A549 (cell line): ENCODE results near the gene RPH3AL. TPM values are rescaled to one million over a fixed set of nuclear protein-coding genes. Genes with fewer than 3 reads are reported as not detected.

ENCODE experiments used
- ATAC-seq, 2 experiments: fragments of 200-7000 bp in 1 of 2; fragments of >200 bp in 1 of 2; cut with Nextera tagmentation in 1 of 2; cut with Tn5 transposase in 1 of 2; 3 replicates each; pipeline versions ENCODE4 v1.8.0 to v1.9.1; 2018 to 2020; ENCODE audit warnings: mild to moderate bottlenecking in 1 of 2, moderate library complexity in 1 of 2
- CTCF ChIA-PET: fragments of 300-600 bp; sonication (Branson Sonifier 250); formaldehyde crosslinking; extraction: SDS; loops from one replicate; lab custom pipeline; 2021; ENCODE audit warnings: antibody characterized with exemption, inconsistent platforms; lab: Yijun Ruan, JAX
- POLR2A ChIA-PET: fragments of 350-600 bp; formaldehyde crosslinking; extraction: SDS; loops from one replicate; lab custom pipeline; 2021; ENCODE audit warnings: antibody characterized with exemption, inconsistent platforms; lab: Yijun Ruan, JAX
- DNase-seq, 2 experiments: peaks; one replicate each; pipeline versions ENCODE4 v3.0.0 to v3.0.0-alpha.2; 2011 to 2016; ENCODE audit warnings: low read depth in 1 of 2, low spot score in 1 of 2
- FAIRE-seq: peaks from 2 replicates; lab custom pipeline; 2011; peaks lifted over from hg19 to GRCh38; lab: Jason Lieb, UNC
- H3K27ac ChIP-seq, 2 experiments: fragments of >200 bp; sonication (Bioruptor Twin); formaldehyde crosslinking; 3 replicates each; pipeline ENCODE4 v1.5.1; 2016 to 2017
- H3K4me1 ChIP-seq: fragments of >200 bp; sonication (Bioruptor Twin); formaldehyde crosslinking; 3 replicates; pipeline ENCODE4 v1.6.1; 2016
- H3K4me2 ChIP-seq: fragments of >200 bp; sonication (Bioruptor Twin); formaldehyde crosslinking; 3 replicates; pipeline ENCODE4 v1.6.1; 2016
- H3K4me3 ChIP-seq: fragments of >200 bp; sonication (Bioruptor Twin); formaldehyde crosslinking; 3 replicates; pipeline ENCODE4 v1.5.1; 2016
- H3K9me3 ChIP-seq: fragments of >200 bp; sonication (Bioruptor Twin); formaldehyde crosslinking; 3 replicates; pipeline ENCODE4 v1.6.1; 2016
- BCL3 ChIP-seq: fragments of >200 bp; sonication (Bioruptor Twin); formaldehyde crosslinking; IDR thresholded peaks from 3 replicates; pipeline ENCODE4 v1.6.1; 2016
- CBX2 ChIP-seq: fragments of 200-600 bp; sonication (generic); IDR thresholded peaks from 2 replicates; pipeline ENCODE4 v1.6.1; 2016; ENCODE audit warnings: low read depth, mild to moderate bottlenecking, borderline replicate concordance
- CBX8 ChIP-seq: fragments of 200-600 bp; sonication (generic); IDR thresholded peaks from 2 replicates; pipeline ENCODE4 v1.6.1; 2016
- EHF ChIP-seq: fragments of 250-450 bp; sonication (Bioruptor Pico); IDR thresholded peaks from 2 replicates; pipeline ENCODE4 v1.5.0; 2020; ENCODE audit warnings: mild to moderate bottlenecking
- FOSL2 ChIP-seq, 2 experiments: fragments of 450-650 bp in 1 of 2; fragments of >200 bp in 1 of 2; sonication (Bioruptor Twin) in 1 of 2; formaldehyde crosslinking; IDR thresholded peaks; 2 replicates each; pipeline versions ENCODE4 v1.5.0 to v1.6.1; 2016 to 2020; ENCODE audit warnings: mild to moderate bottlenecking in 1 of 2, moderate library complexity in 1 of 2
- HOXA7 ChIP-seq: fragments of 250-450 bp; sonication (Bioruptor Pico); IDR thresholded peaks from 2 replicates; pipeline ENCODE4 v1.5.0; 2020; ENCODE audit warnings: mild to moderate bottlenecking, moderate library complexity
- JUN ChIP-seq, 2 experiments: fragments of >200 bp; sonication (Bioruptor Twin); formaldehyde crosslinking; IDR thresholded peaks; 2 replicates in 1 of 2; 3 replicates in 1 of 2; pipeline ENCODE4 v1.6.1; 2016 to 2017
- NPAS2 ChIP-seq: fragments of 250-450 bp; sonication (Bioruptor Pico); IDR thresholded peaks from 2 replicates; pipeline ENCODE4 v1.8.0; 2022; ENCODE audit warnings: mild to moderate bottlenecking, moderate library complexity, borderline replicate concordance
- POLR2A ChIP-seq: IDR thresholded peaks from 2 replicates; pipeline ENCODE4 v1.6.1; 2012; ENCODE audit warnings: mild to moderate bottlenecking, low read length
- POLR2AphosphoS2 ChIP-seq: conservative IDR thresholded peaks from 2 replicates; pipeline ENCODE4 v1.6.1; 2012; ENCODE audit warnings: low read length, improper control_type of control experiment, inconsistent platforms
- RAD21 ChIP-seq, 2 experiments: fragments of >200 bp in 1 of 2; sonication (Bioruptor Twin) in 1 of 2; formaldehyde crosslinking in 1 of 2; IDR thresholded peaks in 1 of 2; conservative IDR thresholded peaks in 1 of 2; 2 replicates in 1 of 2; 3 replicates in 1 of 2; pipeline ENCODE4 v1.6.1; 2012 to 2018; ENCODE audit warnings: inconsistent platforms in 1 of 2
- RCOR1 ChIP-seq: fragments of 150-350 bp; IDR thresholded peaks from 2 replicates; pipeline ENCODE4 v1.6.1; 2014; ENCODE audit warnings: antibody characterized with exemption, low read length, low read depth
- RFX5 ChIP-seq: fragments of 450-650 bp; IDR thresholded peaks from 2 replicates; pipeline ENCODE4 v1.7.1; 2014; ENCODE audit warnings: antibody characterized with exemption, mild to moderate bottlenecking, moderate library complexity
- RNF2 ChIP-seq: fragments of 200-600 bp; sonication (generic); IDR thresholded peaks from 2 replicates; pipeline ENCODE4 v1.6.1; 2016; ENCODE audit warnings: low read depth, mild to moderate bottlenecking, antibody characterized with exemption, moderate library complexity, borderline replicate concordance
- TFCP2L1 ChIP-seq: fragments of 250-450 bp; sonication (Bioruptor Pico); IDR thresholded peaks from 2 replicates; pipeline ENCODE4 v1.5.0; 2021; ENCODE audit warnings: mild to moderate bottlenecking
- TP53 ChIP-seq: fragments of 250-450 bp; sonication (Bioruptor Pico); IDR thresholded peaks from 2 replicates; pipeline ENCODE4 v1.5.0; 2021; ENCODE audit warnings: mild to moderate bottlenecking, moderate library complexity
- ZC3H11A ChIP-seq: fragments of 450-650 bp; IDR thresholded peaks from 2 replicates; pipeline ENCODE4 v1.6.1; 2014; ENCODE audit warnings: antibody characterized with exemption, mild to moderate bottlenecking
- ZFP36 ChIP-seq: fragments of 450-650 bp; IDR thresholded peaks from 2 replicates; pipeline ENCODE4 v1.6.1; 2014; ENCODE audit warnings: borderline replicate concordance; ENCODE audit not compliant: partially characterized antibody
- WGBS: methylation state at CpG from one replicate; pipeline ENCODE4 v1.1.6; 2017; ENCODE audit errors: missing lambda C conversion rate; 5-methylcytosine and 5-hydroxymethylcytosine counted together
- polyA plus RNA-seq, 4 experiments: library from polyadenylated mRNA; depleted of rRNA in 3 of 4; stranded (reverse); fragments of >200 nt; fragmentation: RNase III in 1 of 4; extraction: RNeasy Plus Mini Kit Qiagen cat#74134 plus additional on column Dnase treatment in 1 of 4; gene quantifications; 2 replicates in 3 of 4; 3 replicates in 1 of 4; pipeline ENCODE4 v1.2.3, GENCODE V29; 2011 to 2017
- TF ChIP-seq, protein P1 (sequence below): fragments of 150-350 bp; IDR thresholded peaks from 2 replicates; pipeline ENCODE4 v1.6.1; 2014; ENCODE audit warnings: low read depth, mild to moderate bottlenecking, low read length

RPH3AL gene
- polyA plus RNA-seq, 2 of the 4 experiments (the other 2 are of a cell fraction): 23.3 to 31.1 TPM

DNA sequence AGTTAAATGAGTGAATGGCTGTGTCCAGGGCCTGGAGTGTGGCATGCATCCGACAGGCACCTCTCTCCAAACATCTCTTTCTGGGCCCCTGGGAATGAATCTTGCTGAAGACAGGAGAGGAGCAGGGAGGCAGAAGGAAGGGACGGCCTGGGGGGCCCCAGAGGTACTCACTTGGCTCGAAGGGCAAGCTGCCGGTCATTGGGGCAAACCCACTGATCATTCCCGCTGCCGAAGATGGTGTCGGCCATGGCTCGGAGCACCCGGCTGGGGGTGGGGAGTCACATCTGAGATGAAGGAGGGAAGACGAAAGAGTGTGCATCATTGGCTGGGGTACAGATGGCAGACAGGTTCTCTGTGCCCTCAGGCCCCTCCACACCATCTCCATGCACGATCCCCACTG lies 25.3 kb downstream of the RPH3AL start:
- ChIA-PET POLR2A (no interaction called here), CTCF (interaction anchor here (0.7 to 2.1 kb wide), 4 partner anchors 18 to 182 kb away, joined by 3 to 9 read pairs (median 4); no protein-coding TSS in a partner anchor)
- ATAC-seq: no peak
- Histone ChIP-seq H3K4me2 (no peak overlapping the region), H3K4me3 (no peak overlapping the region), H3K9me3 (no peaks in the 10 kb centered on the region), H3K4me1 (no peaks in the 10 kb centered on the region), H3K27ac (no peak overlapping the region)
- DNase-seq: no peak
- no peak for TF ChIP-seq CBX2
- TF ChIP-seq, all 56 proteins: peak for 0
- FAIRE-seq: no peak
- WGBS: 89% methylated on average over 11 of the region's 11 CpGs

GRCh38 chr17:326010-326621 lies 26.5 kb downstream of the RPH3AL start:
- ChIA-PET CTCF (interaction anchor here (0.6 to 2.1 kb wide), 4 partner anchors 17 to 634 kb away, joined by 3 to 9 read pairs (median 4); no protein-coding TSS in a partner anchor), POLR2A (no interaction called here)
- Histone ChIP-seq H3K4me1 (no peaks in the 10 kb centered on the region), H3K9me3 (no peaks in the 10 kb centered on the region), H3K4me2 (no peak overlapping the region), H3K4me3 (no peak overlapping the region), H3K27ac (no peak overlapping the region)
- FAIRE-seq (no peak), DNase-seq (no peak), ATAC-seq (no peak)
- 96% methylated on average over 21 of the region's 21 CpGs for WGBS
- TF ChIP-seq RAD21 (conservative IDR thresholded peaks at IDR 0.05 in 1 of 2, IDR thresholded peaks at IDR 0.05 in 1 of 2) (no peak), POLR2A (no peak), CBX8 (no peak), FOSL2 (IDR thresholded peaks at IDR 0.05) (no peak), FOSL2 (CRISPR knock-in tag; IDR thresholded peaks at IDR 0.05) (no peak), BCL3 (no peak), ZFP36 (no peak), TFCP2L1 (CRISPR knock-in tag) (no peak), JUN (IDR thresholded peaks at IDR 0.05) (no peak), RCOR1 (no peak), TP53 (CRISPR knock-in tag) (no peak), ZC3H11A (no peak), HOXA7 (no peak), EHF (CRISPR knock-in tag) (no peak), RNF2 (no peak), NPAS2 (CRISPR knock-in tag) (no peak)
- TF ChIP-seq, protein P1, sequence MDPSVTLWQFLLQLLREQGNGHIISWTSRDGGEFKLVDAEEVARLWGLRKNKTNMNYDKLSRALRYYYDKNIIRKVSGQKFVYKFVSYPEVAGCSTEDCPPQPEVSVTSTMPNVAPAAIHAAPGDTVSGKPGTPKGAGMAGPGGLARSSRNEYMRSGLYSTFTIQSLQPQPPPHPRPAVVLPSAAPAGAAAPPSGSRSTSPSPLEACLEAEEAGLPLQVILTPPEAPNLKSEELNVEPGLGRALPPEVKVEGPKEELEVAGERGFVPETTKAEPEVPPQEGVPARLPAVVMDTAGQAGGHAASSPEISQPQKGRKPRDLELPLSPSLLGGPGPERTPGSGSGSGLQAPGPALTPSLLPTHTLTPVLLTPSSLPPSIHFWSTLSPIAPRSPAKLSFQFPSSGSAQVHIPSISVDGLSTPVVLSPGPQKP: no peak

- H3K4me2 ChIP-seq: no peak overlapping the region
- POLR2A ChIA-PET: no interaction called here
- H3K9me3 ChIP-seq: no peaks in the 10 kb centered on the region
- no peaks in the 10 kb centered on the region for H3K4me1 ChIP-seq
- H3K4me3 ChIP-seq: no peak overlapping the region
- TF ChIP-seq TFCP2L1 (CRISPR knock-in tag): no peak
- no peak for TF ChIP-seq POLR2AphosphoS2
- no peak for TF ChIP-seq ZFP36
- TF ChIP-seq RFX5: no peak
- ATAC-seq (no peak), FAIRE-seq (no peak), DNase-seq (no peak)
- CTCF ChIA-PET: interaction anchor here (0.6 to 2.1 kb wide), 2 partner anchors 16 to 634 kb away, joined by 3 to 9 read pairs; no protein-coding TSS in a partner anchor
- 89% methylated on average over 13 of the region's 13 CpGs for WGBS
- no peak overlapping the region for H3K27ac ChIP-seq
Observed at GRCh38 chr17:325270-326009, 27.2 kb downstream of the RPH3AL start.
